Ovary (tissue), 3 donors: Measurements from ENCODE around the gene TMEM212.
A peak's percentile ranks its signal among the peaks of the same experiment; 100 is the strongest.

ENCODE experiments used
- CTCF ChIP-seq, 3 donors: fragments of 450-650 bp in 2 of 3; fragments of 200-600 bp in 1 of 3; IDR thresholded peaks; one replicate each; pipeline versions ENCODE4 v1.5.1 to v1.8.0; 2016 to 2022; ENCODE audit warnings: antibody characterized with exemption in 3 of 3, mild to moderate bottlenecking in 1 of 3
- EP300 ChIP-seq: sonication (generic); formaldehyde crosslinking; IDR thresholded peaks from one replicate; pipeline ENCODE4 v1.6.1; 2017; ENCODE audit warnings: antibody characterized with exemption
- POLR2A ChIP-seq: fragments of 450-650 bp; IDR thresholded peaks from one replicate; pipeline ENCODE4 v1.6.1; 2017; ENCODE audit warnings: antibody characterized with exemption, mild to moderate bottlenecking, moderate library complexity
- donor health status: DM: no; HTN: no; CAD: no.

GRCh38 chr3:171833789-171834460 is 9.2 kb upstream of the TMEM212 start:
- TF ChIP-seq CTCF (IDR thresholded peaks at IDR 0.05) (peak in 2 of 3 donors; percentile 12 to 43), POLR2A (peak; percentile 23), EP300 (no peak)
